ENCODE data around the gene MIDN. TPM values are rescaled to one million over a fixed set of nuclear protein-coding genes. Genes with fewer than 3 reads are reported as not detected.

MIDN gene
- total RNA-seq, 1 donor from 2014 or later: 60.5 TPM

GRCh38 chr19:1269478-1270212 is 21.3 kb downstream of the MIDN start:
- H3K27ac ChIP-seq (replicated peaks): peak overlapping the region; percentile 100
- TF ChIP-seq CTCF (IDR thresholded peaks at IDR 0.05; ENCODE audit: borderline replicate concordance): no peak
- DNase-seq: peak; percentile 84
- no peaks in the 10 kb centered on the region for H3K27me3 ChIP-seq (ENCODE audit: low read depth)
- peaks cover 45% of the 10 kb centered on the region for H3K36me3 ChIP-seq
- H3K4me3 ChIP-seq: peak overlapping the region; percentile 86
- peaks cover 95% of the 10 kb centered on the region for H3K4me1 ChIP-seq
- intact Hi-C loops (cut with micrococcal nuclease): no loop called here
- no peaks in the 10 kb centered on the region for H3K9me3 ChIP-seq (replicated peaks)

GRCh38 chr19:1270213-1270853 is 21.9 kb downstream of the MIDN start:
- H3K4me3 ChIP-seq: peak overlapping the region; percentile 86
- no peaks in the 10 kb centered on the region for H3K27me3 ChIP-seq (ENCODE audit: low read depth)
- no peak for DNase-seq
- H3K4me1 ChIP-seq: peaks cover 94% of the 10 kb centered on the region
- H3K36me3 ChIP-seq: peaks cover 50% of the 10 kb centered on the region
- intact Hi-C loops (cut with micrococcal nuclease): no loop called here
- no peaks in the 10 kb centered on the region for H3K9me3 ChIP-seq (replicated peaks)
- TF ChIP-seq CTCF (IDR thresholded peaks at IDR 0.05; ENCODE audit: borderline replicate concordance): no peak
- peak overlapping the region; percentile 100 for H3K27ac ChIP-seq (replicated peaks)

GRCh38 chr19:1270854-1271527 is 22.6 kb downstream of the MIDN start:
- Histone ChIP-seq H3K9me3 (replicated peaks) (no peaks in the 10 kb centered on the region), H3K27ac (replicated peaks) (peak overlapping the region; percentile 100), H3K27me3 (ENCODE audit: low read depth) (no peaks in the 10 kb centered on the region), H3K4me3 (peak overlapping the region; percentile 86), H3K36me3 (peaks cover 50% of the 10 kb centered on the region), H3K4me1 (peaks cover 90% of the 10 kb centered on the region)
- TF ChIP-seq CTCF (IDR thresholded peaks at IDR 0.05; ENCODE audit: borderline replicate concordance): no peak
- intact Hi-C loops (cut with micrococcal nuclease): no loop called here
- no peak for DNase-seq

GRCh38 chr19:1271528-1272422 is 23.4 kb downstream of the MIDN start:
- intact Hi-C loops (cut with micrococcal nuclease): no loop called here
- no peak for TF ChIP-seq CTCF (IDR thresholded peaks at IDR 0.05; ENCODE audit: borderline replicate concordance)
- Histone ChIP-seq H3K4me3 (peak overlapping the region; percentile 86), H3K36me3 (peaks cover 50% of the 10 kb centered on the region), H3K27ac (replicated peaks) (peak overlapping the region; percentile 100), H3K9me3 (replicated peaks) (no peaks in the 10 kb centered on the region), H3K27me3 (ENCODE audit: low read depth) (no peaks in the 10 kb centered on the region), H3K4me1 (peaks cover 90% of the 10 kb centered on the region)
- DNase-seq: no peak
